ENCODE results near the gene FRAT1. TPM values are rescaled to one million over a fixed set of nuclear protein-coding genes. Genes with fewer than 3 reads are reported as not detected.

FRAT1 gene
- total and polyA plus RNA-seq, 2 of the 13 experiments (the other 11 are each of a cell fraction or from before 2014, with no cell fraction given), result 1.7 to 2.3 TPM

GRCh38 chr10:97328646-97329453 is 9.8 kb downstream of the FRAT1 start (continued):
- TF ChIP-seq PATZ1 (CRISPR knock-in tag; IDR thresholded peaks at IDR 0.05) (peak; percentile 78), ZSCAN30 (CRISPR knock-in tag; IDR thresholded peaks at IDR 0.05) (no peak), GATAD1 (CRISPR knock-in tag; IDR thresholded peaks at IDR 0.05) (0 out of 2 replicates have a peak, but pooled peaks have one; percentile 49), HHEX (CRISPR knock-in tag; IDR thresholded peaks at IDR 0.05) (peak; percentile 55; the same call in 1 of the 2 replicates), EP300 (IDR thresholded peaks at IDR 0.05; ENCODE audit: low read depth in 2 of 2, low read length in 2 of 2) (peak in 1 of 2 experiments; percentile 87; a peak in 2 of 4 replicates), EP300 (CRISPR knock-in tag; IDR thresholded peaks at IDR 0.05; ENCODE audit: borderline replicate concordance) (peak; percentile 23; the same call in 1 of the 2 replicates), MAFG (CRISPR knock-in tag; IDR thresholded peaks at IDR 0.05) (0 out of 2 replicates have a peak, but pooled peaks have one; percentile 26), SMAD3 (CRISPR knock-in tag; IDR thresholded peaks at IDR 0.05) (peak; percentile 92), GABPA (IDR thresholded peaks at IDR 0.05; ENCODE audit: low read depth, low read length) (no peak), GABPA (CRISPR knock-in tag; IDR thresholded peaks at IDR 0.05; ENCODE audit: low read depth) (peak; percentile 59; the same call in 1 of the 2 replicates), ZNF317 (CRISPR knock-in tag; IDR thresholded peaks at IDR 0.05) (0 out of 2 replicates have a peak, but pooled peaks have one; percentile 44), ARNTL (CRISPR knock-in tag; IDR thresholded peaks at IDR 0.05) (no peak), NR2C2 (CRISPR knock-in tag; IDR thresholded peaks at IDR 0.05; ENCODE audit: borderline replicate concordance) (peak; percentile 51; the same call in 1 of the 2 replicates), MTA3 (CRISPR knock-in tag; IDR thresholded peaks at IDR 0.05) (no peak), HNF1B (CRISPR knock-in tag; IDR thresholded peaks at IDR 0.05) (peak; percentile 72; the same call in 1 of the 2 replicates), ZNF263 (CRISPR knock-in tag; IDR thresholded peaks at IDR 0.05) (peak; percentile 93), PHB2 (IDR thresholded peaks at IDR 0.05; ENCODE audit: partially characterized antibody) (no peak), SIN3B (IDR thresholded peaks at IDR 0.05; ENCODE audit: low read length) (no peak), RXRB (CRISPR knock-in tag; IDR thresholded peaks at IDR 0.05; ENCODE audit: borderline replicate concordance) (peak; percentile 98), GATA4 (IDR thresholded peaks at IDR 0.05; ENCODE audit: borderline replicate concordance, low read depth) (peak; percentile 59; the same call in 1 of the 2 replicates), ZSCAN25 (CRISPR knock-in tag; IDR thresholded peaks at IDR 0.05) (no peak), SIX1 (CRISPR knock-in tag; IDR thresholded peaks at IDR 0.05; ENCODE audit: borderline replicate concordance) (peak; percentile 95), ZNF513 (CRISPR knock-in tag; conservative IDR thresholded peaks at IDR 0.05) (no peak), RARA (CRISPR knock-in tag; IDR thresholded peaks at IDR 0.05) (peak; percentile 89), MXD4 (CRISPR knock-in tag; IDR thresholded peaks at IDR 0.05) (0 out of 2 replicates have a peak, but pooled peaks have one; percentile 20), HMG20A (CRISPR knock-in tag; IDR thresholded peaks at IDR 0.05; ENCODE audit: borderline replicate concordance) (peak; percentile 73; the same call in 1 of the 2 replicates), ZBTB20 (CRISPR knock-in tag; IDR thresholded peaks at IDR 0.05; ENCODE audit: borderline replicate concordance, low read depth) (peak; percentile 82; the same call in 1 of the 2 replicates)

All from HepG2 (cell line).